ENCODE data around the gene ASTN1.

ASTN1 gene

DNA sequence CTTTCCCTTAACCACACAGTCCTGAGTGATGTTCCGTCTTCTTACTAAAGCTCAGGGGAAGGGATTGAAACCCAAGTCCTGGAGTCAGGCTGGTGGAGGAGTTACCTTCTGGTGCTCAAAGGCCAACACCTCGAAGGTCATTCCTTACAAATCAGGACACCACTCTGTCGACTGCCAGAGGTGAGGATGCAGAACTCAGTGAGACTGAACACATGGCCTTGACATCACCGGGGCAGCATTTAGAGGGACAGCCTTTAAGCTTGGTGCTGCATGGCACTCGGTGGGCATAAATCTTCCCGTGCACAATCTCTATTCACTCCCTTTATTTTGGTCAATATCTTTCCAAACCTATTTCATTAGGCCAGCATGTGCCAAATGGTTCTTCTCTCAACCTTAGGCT, 130.9 kb downstream of the ASTN1 start:
- no peaks in the 10 kb centered on the region for H3K4me1 ChIP-seq (ENCODE audit: control insufficient read depth, insufficient read depth, low read length)
- no peak overlapping the region for H3K27ac ChIP-seq (ENCODE audit: low read length)
- H3K36me3 ChIP-seq (ENCODE audit: control insufficient read depth in 2 of 2, insufficient read depth in 2 of 2, low read length in 2 of 2): no peaks in the 10 kb centered on the region
- no peak overlapping the region for H3K4me3 ChIP-seq (ENCODE audit: low read length in 2 of 2)
- no peaks in the 10 kb centered on the region for H3K9me3 ChIP-seq (ENCODE audit: control insufficient read depth in 2 of 2, low read length in 2 of 2)
- H3K9ac ChIP-seq (ENCODE audit: low read length in 2 of 2): no peak overlapping the region
- H3K27me3 ChIP-seq (ENCODE audit: control insufficient read depth in 1 of 2, insufficient read depth in 2 of 2, low read length in 2 of 2): no peaks in the 10 kb centered on the region

DNA sequence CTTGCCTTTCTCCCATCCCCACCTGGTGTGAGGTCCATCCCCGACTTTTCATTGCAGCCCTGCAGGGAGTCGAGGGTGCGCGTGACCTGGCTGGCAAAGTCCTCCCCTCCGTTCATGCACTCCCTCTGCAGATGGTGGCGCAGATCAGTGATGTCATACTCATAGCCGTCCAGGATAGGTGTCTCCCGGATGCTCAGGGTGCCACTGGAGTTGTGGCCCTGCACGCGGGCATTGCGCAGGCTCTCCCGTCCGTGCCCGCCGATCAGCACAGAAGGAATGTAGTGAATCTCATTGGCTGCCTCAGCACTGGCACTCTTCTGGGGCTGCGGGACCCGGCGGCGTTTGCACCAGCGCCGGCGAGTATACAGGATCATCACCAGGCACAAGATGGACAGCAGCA, 132.1 kb downstream of the ASTN1 start:
- Histone ChIP-seq H3K27me3 (ENCODE audit: control insufficient read depth in 1 of 2, insufficient read depth in 2 of 2, low read length in 2 of 2) (no peaks in the 10 kb centered on the region), H3K9me3 (ENCODE audit: control insufficient read depth in 2 of 2, low read length in 2 of 2) (no peaks in the 10 kb centered on the region), H3K36me3 (ENCODE audit: control insufficient read depth in 2 of 2, insufficient read depth in 2 of 2, low read length in 2 of 2) (no peaks in the 10 kb centered on the region), H3K27ac (ENCODE audit: low read length) (no peak overlapping the region), H3K9ac (ENCODE audit: low read length in 2 of 2) (no peak overlapping the region), H3K4me1 (ENCODE audit: control insufficient read depth, insufficient read depth, low read length) (no peaks in the 10 kb centered on the region), H3K4me3 (ENCODE audit: low read length in 2 of 2) (no peak overlapping the region)

DNA sequence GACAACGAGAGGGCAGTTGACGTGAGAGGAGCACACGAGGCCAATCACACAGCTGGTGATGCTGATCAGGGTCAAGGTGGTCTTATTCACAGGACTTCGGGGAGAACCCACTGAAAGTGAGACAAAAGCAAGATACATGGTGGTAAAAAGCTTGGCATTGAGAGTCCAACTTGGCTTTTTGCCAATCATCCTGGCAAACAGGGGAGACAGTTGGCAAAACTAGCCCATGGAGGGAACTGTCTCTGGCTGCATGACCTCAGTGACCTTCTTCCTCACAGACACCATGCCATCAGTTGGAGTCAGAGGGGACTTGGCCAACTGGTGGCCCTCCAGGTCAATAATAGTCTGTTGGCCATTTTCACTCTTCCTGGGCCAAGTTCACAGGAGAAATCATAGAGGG, 139.9 kb downstream of the ASTN1 start:
- H3K4me1 ChIP-seq (ENCODE audit: control insufficient read depth, insufficient read depth, low read length): no peaks in the 10 kb centered on the region
- no peak overlapping the region for H3K27ac ChIP-seq (ENCODE audit: low read length)
- no peak overlapping the region for H3K4me3 ChIP-seq (ENCODE audit: low read length in 2 of 2)
- H3K9me3 ChIP-seq (ENCODE audit: control insufficient read depth in 2 of 2, low read length in 2 of 2): peaks cover 0 to 4% of the 10 kb centered on the region in 2 donors
- H3K27me3 ChIP-seq (ENCODE audit: control insufficient read depth in 1 of 2, insufficient read depth in 2 of 2, low read length in 2 of 2): no peaks in the 10 kb centered on the region
- no peaks in the 10 kb centered on the region for H3K36me3 ChIP-seq (ENCODE audit: control insufficient read depth in 2 of 2, insufficient read depth in 2 of 2, low read length in 2 of 2)
- H3K9ac ChIP-seq (ENCODE audit: low read length in 2 of 2): no peak overlapping the region

DNA sequence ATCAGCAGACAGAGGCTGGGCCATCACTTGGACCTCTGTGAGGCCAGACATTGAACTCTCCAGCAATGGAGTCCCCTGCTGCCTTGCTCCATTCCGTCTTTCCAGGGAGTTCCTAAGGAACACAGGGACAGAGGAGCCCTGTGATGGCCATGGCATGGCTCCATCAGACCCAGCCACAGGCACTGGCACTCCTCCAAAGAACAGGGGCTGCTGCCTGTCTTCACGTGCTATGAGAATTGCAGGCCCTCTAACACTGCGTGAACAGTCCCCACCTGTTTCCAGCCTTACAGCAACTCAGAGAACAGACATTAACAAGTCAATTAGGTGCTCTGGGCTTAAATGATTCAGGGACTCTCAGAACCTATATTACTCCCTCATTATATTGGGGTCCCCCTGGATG, 140.8 kb downstream of the ASTN1 start:
- Histone ChIP-seq H3K4me1 (ENCODE audit: control insufficient read depth, insufficient read depth, low read length) (no peaks in the 10 kb centered on the region), H3K27me3 (ENCODE audit: control insufficient read depth in 1 of 2, insufficient read depth in 2 of 2, low read length in 2 of 2) (no peaks in the 10 kb centered on the region), H3K9me3 (ENCODE audit: control insufficient read depth in 2 of 2, low read length in 2 of 2) (peaks cover 0 to 4% of the 10 kb centered on the region in 2 donors), H3K9ac (ENCODE audit: low read length in 2 of 2) (no peak overlapping the region), H3K36me3 (ENCODE audit: control insufficient read depth in 2 of 2, insufficient read depth in 2 of 2, low read length in 2 of 2) (no peaks in the 10 kb centered on the region), H3K27ac (ENCODE audit: low read length) (no peak overlapping the region), H3K4me3 (ENCODE audit: low read length in 2 of 2) (no peak overlapping the region)

DNA sequence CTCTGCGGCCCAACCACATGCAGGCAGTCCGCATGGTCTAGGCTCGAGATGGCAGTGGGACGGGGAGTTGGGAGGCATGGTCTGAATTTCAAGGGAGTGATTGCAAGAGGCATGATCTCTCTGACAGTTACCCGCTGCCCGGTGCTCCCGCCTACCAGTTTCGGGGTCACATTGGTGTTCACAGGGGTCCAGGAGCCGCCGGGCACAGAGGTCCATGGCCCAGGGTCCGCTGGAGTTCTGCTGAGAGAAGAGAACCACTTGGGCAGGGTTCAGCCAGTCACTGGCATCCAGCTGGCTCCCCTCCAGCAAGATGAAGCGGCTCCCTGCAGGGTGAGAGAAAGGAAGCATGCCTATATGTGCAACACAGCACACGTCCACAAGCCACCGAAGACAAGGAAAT, 141.3 kb downstream of the ASTN1 start:
- H3K9ac ChIP-seq (ENCODE audit: low read length in 2 of 2): no peak overlapping the region
- no peaks in the 10 kb centered on the region for H3K36me3 ChIP-seq (ENCODE audit: control insufficient read depth in 2 of 2, insufficient read depth in 2 of 2, low read length in 2 of 2)
- peaks cover 0 to 4% of the 10 kb centered on the region in 2 donors for H3K9me3 ChIP-seq (ENCODE audit: control insufficient read depth in 2 of 2, low read length in 2 of 2)
- no peak overlapping the region for H3K4me3 ChIP-seq (ENCODE audit: low read length in 2 of 2)
- H3K27me3 ChIP-seq (ENCODE audit: control insufficient read depth in 1 of 2, insufficient read depth in 2 of 2, low read length in 2 of 2): no peaks in the 10 kb centered on the region
- H3K4me1 ChIP-seq (ENCODE audit: control insufficient read depth, insufficient read depth, low read length): no peaks in the 10 kb centered on the region
- no peak overlapping the region for H3K27ac ChIP-seq (ENCODE audit: low read length)

DNA sequence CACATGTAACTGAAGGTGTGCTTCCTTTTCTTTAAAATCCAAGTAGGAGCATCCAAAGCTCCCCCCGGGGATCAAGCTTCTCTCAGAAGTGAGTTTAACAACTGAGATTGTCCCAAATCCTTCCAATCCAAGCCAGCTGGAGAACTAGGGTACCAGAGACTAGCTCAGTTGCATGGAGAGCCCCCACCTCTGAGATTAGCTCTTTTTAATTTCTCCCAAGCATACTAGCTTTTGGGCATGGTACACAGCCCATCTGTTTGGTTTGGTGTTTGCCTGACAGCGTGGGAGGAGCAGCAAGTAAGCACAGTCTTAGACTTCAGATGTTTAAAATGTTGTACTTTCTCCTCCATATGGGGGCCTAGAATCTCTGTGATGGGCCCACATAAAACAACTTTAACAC, 142.8 kb downstream of the ASTN1 start:
- H3K9me3 ChIP-seq (ENCODE audit: control insufficient read depth in 2 of 2, low read length in 2 of 2): no peaks in the 10 kb centered on the region
- no peaks in the 10 kb centered on the region for H3K27me3 ChIP-seq (ENCODE audit: control insufficient read depth in 1 of 2, insufficient read depth in 2 of 2, low read length in 2 of 2)
- H3K36me3 ChIP-seq (ENCODE audit: control insufficient read depth in 2 of 2, insufficient read depth in 2 of 2, low read length in 2 of 2): no peaks in the 10 kb centered on the region
- H3K4me1 ChIP-seq (ENCODE audit: control insufficient read depth, insufficient read depth, low read length): no peaks in the 10 kb centered on the region
- H3K9ac ChIP-seq (ENCODE audit: low read length in 2 of 2): no peak overlapping the region
- H3K4me3 ChIP-seq (ENCODE audit: low read length in 2 of 2): no peak overlapping the region
- no peak overlapping the region for H3K27ac ChIP-seq (ENCODE audit: low read length)

DNA sequence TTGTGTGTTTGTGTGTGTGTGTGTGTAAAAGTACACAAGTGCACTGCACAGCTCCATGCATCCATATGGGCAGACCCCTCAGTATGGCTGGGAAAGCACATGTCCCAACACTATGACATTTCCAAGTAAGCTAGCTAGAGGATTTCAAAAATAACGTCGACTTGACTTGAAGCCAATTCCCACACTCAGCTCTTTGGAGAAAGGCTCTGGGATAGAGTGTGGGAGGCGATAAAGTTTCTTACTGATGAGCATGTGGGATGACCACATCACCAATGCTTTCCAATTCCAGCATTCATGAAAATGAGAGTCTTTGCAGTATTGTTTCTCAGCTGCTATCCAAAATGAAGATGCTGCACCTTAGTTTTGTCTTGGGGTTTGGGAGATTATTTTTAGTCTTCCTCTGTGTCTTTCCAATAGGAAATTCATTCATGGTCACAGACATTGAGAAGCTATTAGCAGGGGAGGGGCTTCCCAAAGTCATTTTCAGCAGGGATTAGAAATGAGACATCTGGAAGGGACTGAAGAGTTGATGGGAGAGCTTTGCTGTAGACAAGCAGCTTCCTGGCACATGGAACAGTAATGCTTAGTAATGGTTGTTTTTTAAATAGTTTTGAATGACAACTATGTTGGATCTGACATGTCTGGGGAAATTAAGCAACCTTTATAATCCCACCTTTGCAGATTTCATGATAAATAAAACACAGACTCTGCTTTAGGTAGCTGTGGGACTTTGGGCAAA, 143.5 kb downstream of the ASTN1 start:
- Histone ChIP-seq H3K9me3 (ENCODE audit: control insufficient read depth in 2 of 2, low read length in 2 of 2) (no peaks in the 10 kb centered on the region), H3K36me3 (ENCODE audit: control insufficient read depth in 2 of 2, insufficient read depth in 2 of 2, low read length in 2 of 2) (no peaks in the 10 kb centered on the region), H3K27me3 (ENCODE audit: control insufficient read depth in 1 of 2, insufficient read depth in 2 of 2, low read length in 2 of 2) (no peaks in the 10 kb centered on the region), H3K9ac (ENCODE audit: low read length in 2 of 2) (no peak overlapping the region), H3K27ac (ENCODE audit: low read length) (no peak overlapping the region), H3K4me3 (ENCODE audit: low read length in 2 of 2) (no peak overlapping the region), H3K4me1 (ENCODE audit: control insufficient read depth, insufficient read depth, low read length) (no peaks in the 10 kb centered on the region)

DNA sequence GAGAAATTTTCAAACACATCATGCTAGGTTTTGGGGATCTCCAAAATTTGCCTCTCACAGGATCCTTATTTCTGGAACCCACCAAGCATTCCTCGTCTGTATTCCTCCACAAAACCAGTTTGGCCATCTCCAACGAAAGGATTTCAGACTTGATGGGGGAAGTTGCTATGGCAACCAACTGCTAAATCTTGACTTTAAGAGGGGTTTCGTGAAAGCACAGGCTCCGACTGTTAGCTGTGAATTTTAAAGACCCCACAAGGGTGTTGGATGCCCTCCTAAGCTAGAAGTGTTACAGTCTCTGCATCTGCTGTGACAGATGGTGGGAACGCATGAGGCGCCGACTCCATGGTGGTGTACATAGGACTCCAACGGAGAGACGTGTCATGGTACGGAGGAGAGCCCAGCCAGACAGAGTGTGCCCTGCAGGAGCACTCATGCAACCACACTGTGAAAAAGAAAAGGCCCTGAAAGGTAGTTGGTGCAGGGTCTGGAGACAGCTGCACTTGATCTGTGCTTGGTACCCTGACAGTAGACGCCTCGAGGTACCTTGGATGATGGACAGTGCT, 147.1 kb downstream of the ASTN1 start:
- Histone ChIP-seq H3K36me3 (ENCODE audit: control insufficient read depth in 2 of 2, insufficient read depth in 2 of 2, low read length in 2 of 2) (no peaks in the 10 kb centered on the region), H3K27me3 (ENCODE audit: control insufficient read depth in 1 of 2, insufficient read depth in 2 of 2, low read length in 2 of 2) (no peaks in the 10 kb centered on the region), H3K9ac (ENCODE audit: low read length in 2 of 2) (no peak overlapping the region), H3K9me3 (ENCODE audit: control insufficient read depth in 2 of 2, low read length in 2 of 2) (no peaks in the 10 kb centered on the region), H3K4me1 (ENCODE audit: control insufficient read depth, insufficient read depth, low read length) (no peaks in the 10 kb centered on the region), H3K4me3 (ENCODE audit: low read length in 2 of 2) (no peak overlapping the region), H3K27ac (ENCODE audit: low read length) (no peak overlapping the region)

DNA sequence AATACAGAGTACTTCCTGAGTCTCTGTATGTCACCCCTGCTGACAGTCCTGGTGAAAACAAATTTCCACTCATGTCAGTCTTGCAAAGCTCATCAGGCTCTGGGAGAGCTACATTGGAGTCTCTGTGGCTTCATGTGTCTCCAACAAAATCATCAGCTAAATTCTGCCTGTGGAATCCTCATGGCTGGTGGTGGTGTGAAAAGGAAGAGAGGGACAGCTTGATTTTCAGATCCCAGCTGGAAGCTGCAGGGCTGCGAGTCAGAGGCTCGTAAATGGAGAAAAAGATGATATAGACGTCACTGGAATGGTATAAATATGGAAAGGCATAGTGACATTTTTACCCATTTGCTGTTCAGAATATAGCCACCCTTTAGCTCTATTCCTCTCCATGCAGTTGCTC, 150.2 kb downstream of the ASTN1 start:
- no peak overlapping the region for H3K9ac ChIP-seq (ENCODE audit: low read length in 2 of 2)
- H3K27ac ChIP-seq (ENCODE audit: low read length): no peak overlapping the region
- no peaks in the 10 kb centered on the region for H3K36me3 ChIP-seq (ENCODE audit: control insufficient read depth in 2 of 2, insufficient read depth in 2 of 2, low read length in 2 of 2)
- H3K4me1 ChIP-seq (ENCODE audit: control insufficient read depth, insufficient read depth, low read length): peaks cover 3% of the 10 kb centered on the region
- no peaks in the 10 kb centered on the region for H3K27me3 ChIP-seq (ENCODE audit: control insufficient read depth in 1 of 2, insufficient read depth in 2 of 2, low read length in 2 of 2)
- no peaks in the 10 kb centered on the region for H3K9me3 ChIP-seq (ENCODE audit: control insufficient read depth in 2 of 2, low read length in 2 of 2)
- no peak overlapping the region for H3K4me3 ChIP-seq (ENCODE audit: low read length in 2 of 2)

DNA sequence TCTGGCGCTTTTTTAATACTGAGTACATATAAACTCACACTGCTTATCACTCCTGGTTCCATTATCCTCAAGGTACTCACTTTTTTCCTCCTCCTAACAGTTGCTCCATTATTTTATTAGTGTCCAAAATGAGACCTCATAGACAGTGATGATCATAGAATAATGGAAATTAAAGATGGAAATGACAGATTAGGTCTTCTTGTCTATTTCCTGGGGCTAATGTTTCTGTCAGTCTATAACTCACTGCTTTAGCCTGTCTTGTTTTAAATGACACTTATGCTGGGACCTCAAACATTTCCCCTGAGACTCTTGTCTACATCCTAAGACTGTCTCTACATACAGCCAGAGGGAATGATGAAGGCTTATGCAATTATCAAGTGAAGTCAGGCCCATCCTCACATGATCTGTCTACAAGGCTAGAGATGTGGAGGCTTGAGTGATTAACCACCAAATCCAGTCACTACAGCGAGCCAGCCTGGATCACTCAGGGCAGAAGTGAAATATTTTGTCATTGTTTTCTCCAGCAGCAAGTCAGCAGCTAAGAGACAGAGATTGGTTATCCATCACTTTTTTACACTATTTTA, 152.1 kb downstream of the ASTN1 start:
- Histone ChIP-seq H3K4me1 (ENCODE audit: control insufficient read depth, insufficient read depth, low read length) (peaks cover 3% of the 10 kb centered on the region), H3K36me3 (ENCODE audit: control insufficient read depth in 2 of 2, insufficient read depth in 2 of 2, low read length in 2 of 2) (no peaks in the 10 kb centered on the region), H3K27me3 (ENCODE audit: control insufficient read depth in 1 of 2, insufficient read depth in 2 of 2, low read length in 2 of 2) (no peaks in the 10 kb centered on the region), H3K9me3 (ENCODE audit: control insufficient read depth in 2 of 2, low read length in 2 of 2) (no peaks in the 10 kb centered on the region), H3K4me3 (ENCODE audit: low read length in 2 of 2) (no peak overlapping the region), H3K9ac (ENCODE audit: low read length in 2 of 2) (no peak overlapping the region), H3K27ac (ENCODE audit: low read length) (no peak overlapping the region)

DNA sequence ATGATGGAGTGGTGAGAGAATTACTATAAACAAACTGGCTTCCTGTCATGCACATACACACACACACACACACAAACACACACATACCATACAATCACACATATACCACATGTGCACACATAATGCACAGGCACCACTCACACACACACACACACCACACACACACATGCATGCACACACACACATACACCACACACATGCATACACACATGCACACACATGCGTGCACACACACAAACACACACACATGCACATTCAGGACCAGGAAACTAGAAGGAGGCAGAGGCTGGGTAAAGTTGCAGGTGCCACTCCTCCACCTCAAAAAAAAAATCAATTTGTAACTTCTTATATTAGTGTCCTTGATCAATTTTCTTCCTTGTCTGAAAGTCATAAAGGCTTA, 153.0 kb downstream of the ASTN1 start:
- Histone ChIP-seq H3K4me1 (ENCODE audit: control insufficient read depth, insufficient read depth, low read length) (peaks cover 3% of the 10 kb centered on the region), H3K9ac (ENCODE audit: low read length in 2 of 2) (no peak overlapping the region), H3K36me3 (ENCODE audit: control insufficient read depth in 2 of 2, insufficient read depth in 2 of 2, low read length in 2 of 2) (no peaks in the 10 kb centered on the region), H3K9me3 (ENCODE audit: control insufficient read depth in 2 of 2, low read length in 2 of 2) (no peaks in the 10 kb centered on the region), H3K27me3 (ENCODE audit: control insufficient read depth in 1 of 2, insufficient read depth in 2 of 2, low read length in 2 of 2) (no peaks in the 10 kb centered on the region), H3K4me3 (ENCODE audit: low read length in 2 of 2) (no peak overlapping the region), H3K27ac (ENCODE audit: low read length) (no peak overlapping the region)
